HEK293 (cell line): ENCODE results near the gene TOMM5.

Source experiments
- CTCF ChIA-PET: fragments of 350-600 bp; formaldehyde crosslinking; extraction: SDS; loops from one replicate; lab custom pipeline; 2021; ENCODE audit warnings: antibody characterized with exemption; lab: Yijun Ruan, JAX
- POLR2A ChIA-PET: fragments of 300-600 bp; formaldehyde crosslinking; extraction: SDS; loops from one replicate; lab custom pipeline; 2020; ENCODE audit warnings: antibody characterized with exemption, inconsistent platforms; lab: Yijun Ruan, JAX
- H3K27ac ChIP-seq: fragments of 200-500 bp; sonication (Bioruptor generic); 2 replicates; pipeline ENCODE4 v1.5.1; 2014; ENCODE audit warnings: low read depth, low read length, control low read depth, inconsistent platforms; ENCODE audit errors: extremely low read depth
- H3K36me3 ChIP-seq, 2 experiments: fragments of 200-500 bp in 1 of 2; sonication (Bioruptor generic) in 1 of 2; 1 replicate in 1 of 2; 2 replicates in 1 of 2; pipeline ENCODE4 v1.5.1; 2014 to 2017; ENCODE audit warnings: inconsistent platforms in 2 of 2, low read length in 2 of 2; ENCODE audit not compliant: control insufficient read depth in 2 of 2, insufficient read depth in 1 of 2
- H3K4me1 ChIP-seq: fragments of 200-500 bp; sonication (Bioruptor generic); 2 replicates; pipeline ENCODE4 v1.5.1; 2014; ENCODE audit warnings: mild to moderate bottlenecking, low read length, inconsistent platforms; ENCODE audit not compliant: control insufficient read depth, insufficient read depth
- H3K4me3 ChIP-seq: 2 replicates; pipeline ENCODE4 v1.5.1; 2011; ENCODE audit warnings: low read depth, mild to moderate bottlenecking, control low read depth, low read length, moderate library complexity
- H3K9me3 ChIP-seq: fragments of 200-500 bp; sonication (Bioruptor generic); 2 replicates; pipeline ENCODE4 v1.5.1; 2014; ENCODE audit warnings: low read depth, low read length, inconsistent platforms; ENCODE audit not compliant: control insufficient read depth, insufficient read depth
- IKZF3 ChIP-seq: fragments of 450-650 bp; IDR thresholded peaks from 2 replicates; pipeline ENCODE4 v1.5.0; 2018; ENCODE audit warnings: missing biosample characterization, mild to moderate bottlenecking, missing genetic modification characterization, moderate library complexity
- KLF16 ChIP-seq: fragments of 450-650 bp; formaldehyde crosslinking; IDR thresholded peaks from 2 replicates; pipeline ENCODE4 v1.5.1; 2017; ENCODE audit warnings: missing biosample characterization, missing genetic modification characterization
- MZF1 ChIP-seq: fragments of 450-650 bp; formaldehyde crosslinking; IDR thresholded peaks from 2 replicates; pipeline ENCODE4 v1.5.1; 2017; ENCODE audit warnings: missing biosample characterization, missing genetic modification characterization, borderline replicate concordance
- YY1 ChIP-seq: fragments of 450-650 bp; formaldehyde crosslinking; IDR thresholded peaks from 2 replicates; pipeline ENCODE4 v1.5.1; 2018; ENCODE audit warnings: missing biosample characterization, missing genetic modification characterization
- ZFHX2 ChIP-seq: fragments of 450-650 bp; formaldehyde crosslinking; conservative IDR thresholded peaks from 2 replicates; pipeline ENCODE4 v1.5.1; 2016; ENCODE audit warnings: missing biosample characterization, missing genetic modification characterization
- ZFP41 ChIP-seq: fragments of 450-650 bp; formaldehyde crosslinking; IDR thresholded peaks from 2 replicates; pipeline ENCODE4 v1.5.1; 2016; ENCODE audit warnings: missing biosample characterization, missing genetic modification characterization, borderline replicate concordance
- ZNF10 ChIP-seq: fragments of 450-650 bp; formaldehyde crosslinking; IDR thresholded peaks from 2 replicates; pipeline ENCODE4 v1.5.1; 2017; ENCODE audit warnings: missing biosample characterization, missing genetic modification characterization
- ZNF112 ChIP-seq: fragments of 450-650 bp; formaldehyde crosslinking; IDR thresholded peaks from 2 replicates; pipeline ENCODE4 v1.5.0; 2017; ENCODE audit warnings: missing biosample characterization, missing genetic modification characterization
- ZNF138 ChIP-seq: fragments of 450-650 bp; formaldehyde crosslinking; IDR thresholded peaks from 2 replicates; pipeline ENCODE4 v1.5.1; 2016; ENCODE audit warnings: missing biosample characterization, missing genetic modification characterization, borderline replicate concordance
- ZNF211 ChIP-seq: fragments of 450-650 bp; formaldehyde crosslinking; IDR thresholded peaks from 2 replicates; pipeline ENCODE4 v1.5.1; 2016; ENCODE audit warnings: low read depth, missing biosample characterization, missing genetic modification characterization
- ZNF221 ChIP-seq: fragments of 450-650 bp; formaldehyde crosslinking; IDR thresholded peaks from 2 replicates; pipeline ENCODE4 v1.5.1; 2017; ENCODE audit warnings: missing biosample characterization, missing genetic modification characterization, borderline replicate concordance
- ZNF274 ChIP-seq, 2 experiments: fragments of 200-500 bp in 1 of 2; fragments of 450-650 bp in 1 of 2; sonication (Bioruptor generic) in 1 of 2; formaldehyde crosslinking in 1 of 2; IDR thresholded peaks; 2 replicates each; pipeline versions ENCODE4 v1.5.1 to v1.6.1; 2014 to 2016; ENCODE audit warnings: borderline replicate concordance in 1 of 2, inconsistent platforms in 1 of 2, low read length in 1 of 2, missing biosample characterization in 1 of 2, missing genetic modification characterization in 1 of 2
- ZNF394 ChIP-seq: fragments of 450-650 bp; formaldehyde crosslinking; IDR thresholded peaks from 2 replicates; pipeline ENCODE4 v1.5.1; 2016; ENCODE audit warnings: missing biosample characterization, missing genetic modification characterization, mild to moderate bottlenecking, moderate library complexity, borderline replicate concordance
- ZNF426 ChIP-seq: fragments of 450-650 bp; formaldehyde crosslinking; IDR thresholded peaks from 2 replicates; pipeline ENCODE4 v1.5.1; 2017; ENCODE audit warnings: missing biosample characterization, missing genetic modification characterization, mild to moderate bottlenecking, inconsistent platforms, moderate library complexity
- ZNF433 ChIP-seq: fragments of 450-650 bp; formaldehyde crosslinking; IDR thresholded peaks from 2 replicates; pipeline ENCODE4 v1.5.1; 2016; ENCODE audit warnings: missing biosample characterization, missing genetic modification characterization, low read depth
- ZNF549 ChIP-seq: fragments of 450-650 bp; IDR thresholded peaks from 2 replicates; pipeline ENCODE4 v1.5.1; 2018; ENCODE audit warnings: missing biosample characterization, missing genetic modification characterization, mild to moderate bottlenecking, inconsistent platforms, moderate library complexity
- ZNF624 ChIP-seq: fragments of 450-650 bp; formaldehyde crosslinking; IDR thresholded peaks from 2 replicates; pipeline ENCODE4 v1.5.1; 2017; ENCODE audit warnings: missing biosample characterization, missing genetic modification characterization
- ZSCAN16 ChIP-seq: fragments of 450-650 bp; formaldehyde crosslinking; IDR thresholded peaks from 2 replicates; pipeline ENCODE4 v1.5.1; 2016; ENCODE audit warnings: missing biosample characterization, missing genetic modification characterization
- ZSCAN30 ChIP-seq: fragments of 450-650 bp; IDR thresholded peaks from 2 replicates; pipeline ENCODE4 v1.5.1; 2018; ENCODE audit warnings: missing biosample characterization, mild to moderate bottlenecking, missing genetic modification characterization, moderate library complexity
- TF ChIP-seq, protein P1 (sequence below): fragments of 450-650 bp; formaldehyde crosslinking; IDR thresholded peaks from 2 replicates; pipeline ENCODE4 v1.5.1; 2016; ENCODE audit warnings: missing biosample characterization, missing genetic modification characterization
- TF ChIP-seq, protein P2 (sequence below): fragments of 450-650 bp; formaldehyde crosslinking; IDR thresholded peaks from 2 replicates; pipeline ENCODE4 v1.5.1; 2016; ENCODE audit warnings: missing biosample characterization, missing genetic modification characterization
- TF ChIP-seq, protein P3 (sequence below): fragments of 450-650 bp; formaldehyde crosslinking; IDR thresholded peaks from 2 replicates; pipeline ENCODE4 v1.5.1; 2016; ENCODE audit warnings: missing biosample characterization, missing genetic modification characterization
- TF ChIP-seq, protein P4 (sequence below): fragments of 450-650 bp; formaldehyde crosslinking; IDR thresholded peaks from 2 replicates; pipeline ENCODE4 v1.5.1; 2016; ENCODE audit warnings: missing biosample characterization, missing genetic modification characterization, low read depth
- TF ChIP-seq, protein P5 (sequence below): fragments of 450-650 bp; formaldehyde crosslinking; IDR thresholded peaks from 2 replicates; pipeline ENCODE4 v1.5.1; 2016; ENCODE audit warnings: missing biosample characterization, missing genetic modification characterization
- TF ChIP-seq, protein P6 (sequence below): fragments of 450-650 bp; formaldehyde crosslinking; IDR thresholded peaks from 2 replicates; pipeline ENCODE4; 2016; ENCODE audit warnings: missing biosample characterization, missing genetic modification characterization

TOMM5 gene

DNA sequence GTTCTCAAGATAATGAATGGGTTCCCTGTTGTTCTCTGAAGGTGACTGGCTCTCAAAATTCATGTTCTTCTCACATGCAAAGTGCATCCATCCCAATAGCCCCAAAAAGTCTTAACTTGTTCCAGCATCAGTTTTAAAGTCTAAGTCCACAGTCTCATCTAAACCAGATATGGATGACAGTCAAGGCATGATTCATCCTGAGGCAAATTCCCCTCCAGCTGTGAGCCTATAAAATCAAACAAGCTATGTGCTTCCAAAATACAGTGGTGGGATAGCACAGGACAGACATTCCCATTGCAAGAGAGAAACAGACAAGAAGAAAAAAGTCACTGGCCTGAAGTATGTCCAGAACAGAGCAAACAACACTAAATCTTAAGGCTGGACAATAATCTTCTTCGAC is 41.6 kb downstream of the TOMM5 start:
- Histone ChIP-seq H3K4me1 (no peaks in the 10 kb centered on the region), H3K9me3 (no peaks in the 10 kb centered on the region), H3K27ac (no peak overlapping the region), H3K36me3 (no peaks in the 10 kb centered on the region), H3K4me3 (no peak overlapping the region)
- CTCF ChIA-PET = interaction anchor here (1.0 to 1.1 kb wide), 2 partner anchors 23 kb away, joined by 4 read pairs; no protein-coding TSS in a partner anchor
- TF ChIP-seq, protein P1, sequence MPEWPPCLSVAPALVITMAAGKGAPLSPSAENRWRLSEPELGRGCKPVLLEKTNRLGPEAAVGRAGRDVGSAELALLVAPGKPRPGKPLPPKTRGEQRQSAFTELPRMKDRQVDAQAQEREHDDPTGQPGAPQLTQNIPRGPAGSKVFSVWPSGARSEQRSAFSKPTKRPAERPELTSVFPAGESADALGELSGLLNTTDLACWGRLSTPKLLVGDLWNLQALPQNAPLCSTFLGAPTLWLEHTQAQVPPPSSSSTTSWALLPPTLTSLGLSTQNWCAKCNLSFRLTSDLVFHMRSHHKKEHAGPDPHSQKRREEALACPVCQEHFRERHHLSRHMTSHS (tag by site-specific recombination) = no peak
- TF ChIP-seq ZNF112 (tag by site-specific recombination) (no peak), ZFP41 (tag by site-specific recombination) (no peak), ZNF394 (tag by site-specific recombination) (no peak), ZNF433 (tag by site-specific recombination) (no peak), ZNF274 (IDR thresholded peaks at IDR 0.05; ENCODE audit: low read length) (no peak), ZNF274 (tag by site-specific recombination; IDR thresholded peaks at IDR 0.05; ENCODE audit: borderline replicate concordance) (no peak)
- TF ChIP-seq, protein P2, sequence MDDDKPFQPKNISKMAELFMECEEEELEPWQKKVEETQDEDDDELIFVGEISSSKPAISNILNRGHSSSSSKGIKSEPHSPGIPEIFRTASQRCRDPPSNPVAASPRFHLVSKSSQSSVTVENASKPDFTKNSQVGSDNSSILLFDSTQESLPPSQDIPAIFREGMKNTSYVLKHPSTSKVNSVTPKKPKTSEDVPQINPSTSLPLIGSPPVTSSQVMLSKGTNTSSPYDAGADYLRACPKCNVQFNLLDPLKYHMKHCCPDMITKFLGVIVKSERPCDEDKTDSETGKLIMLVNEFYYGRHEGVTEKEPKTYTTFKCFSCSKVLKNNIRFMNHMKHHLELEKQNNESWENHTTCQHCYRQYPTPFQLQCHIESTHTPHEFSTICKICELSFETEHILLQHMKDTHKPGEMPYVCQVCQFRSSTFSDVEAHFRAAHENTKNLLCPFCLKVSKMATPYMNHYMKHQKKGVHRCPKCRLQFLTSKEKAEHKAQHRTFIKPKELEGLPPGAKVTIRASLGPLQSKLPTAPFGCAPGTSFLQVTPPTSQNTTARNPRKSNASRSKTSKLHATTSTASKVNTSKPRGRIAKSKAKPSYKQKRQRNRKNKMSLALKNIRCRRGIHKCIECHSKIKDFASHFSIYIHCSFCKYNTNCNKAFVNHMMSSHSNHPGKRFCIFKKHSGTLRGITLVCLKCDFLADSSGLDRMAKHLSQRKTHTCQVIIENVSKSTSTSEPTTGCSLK (tag by site-specific recombination) = no peak
- POLR2A ChIA-PET = no interaction called here

DNA sequence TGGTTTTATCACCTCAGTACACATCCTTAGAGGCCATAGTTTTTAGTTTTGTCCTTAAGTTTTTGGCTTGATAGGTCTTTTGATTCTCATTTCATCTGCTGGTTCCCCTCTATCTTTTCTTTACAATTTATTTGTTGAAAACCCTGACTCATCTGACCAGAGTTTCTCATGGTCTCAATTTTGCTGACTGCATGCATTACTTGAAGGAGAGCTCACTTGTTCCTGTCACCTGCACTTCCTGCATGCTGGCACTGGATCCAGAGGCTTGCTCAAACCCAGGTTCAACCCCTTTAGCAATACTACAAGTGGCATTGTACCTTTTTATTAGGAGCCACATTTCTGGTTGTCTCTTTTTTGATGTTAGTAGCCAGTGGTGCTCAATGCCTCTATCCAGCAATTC is 42.9 kb downstream of the TOMM5 start:
- ChIA-PET POLR2A (no interaction called here), CTCF (interaction anchor here (0.7 kb wide), 1 partner anchor 25 kb away, joined by 3 read pairs; no protein-coding TSS in a partner anchor)
- TF ChIP-seq, protein P3, sequence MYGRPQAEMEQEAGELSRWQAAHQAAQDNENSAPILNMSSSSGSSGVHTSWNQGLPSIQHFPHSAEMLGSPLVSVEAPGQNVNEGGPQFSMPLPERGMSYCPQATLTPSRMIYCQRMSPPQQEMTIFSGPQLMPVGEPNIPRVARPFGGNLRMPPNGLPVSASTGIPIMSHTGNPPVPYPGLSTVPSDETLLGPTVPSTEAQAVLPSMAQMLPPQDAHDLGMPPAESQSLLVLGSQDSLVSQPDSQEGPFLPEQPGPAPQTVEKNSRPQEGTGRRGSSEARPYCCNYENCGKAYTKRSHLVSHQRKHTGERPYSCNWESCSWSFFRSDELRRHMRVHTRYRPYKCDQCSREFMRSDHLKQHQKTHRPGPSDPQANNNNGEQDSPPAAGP = no peak
- TF ChIP-seq ZNF211 (tag by site-specific recombination) (no peak), ZNF426 (no peak), IKZF3 (tag by site-specific recombination) (no peak), ZSCAN16 (tag by site-specific recombination) (no peak), ZFHX2 (tag by site-specific recombination) (no peak), YY1 (tag by site-specific recombination) (no peak), ZSCAN30 (tag by site-specific recombination) (no peak), MZF1 (tag by site-specific recombination) (no peak), ZNF10 (tag by site-specific recombination) (no peak), ZNF138 (tag by site-specific recombination) (no peak), ZNF624 (tag by site-specific recombination) (no peak), ZNF549 (tag by site-specific recombination) (no peak), ZNF112 (tag by site-specific recombination) (no peak), ZNF221 (tag by site-specific recombination) (no peak), KLF16 (no peak)
- TF ChIP-seq, protein P4, sequence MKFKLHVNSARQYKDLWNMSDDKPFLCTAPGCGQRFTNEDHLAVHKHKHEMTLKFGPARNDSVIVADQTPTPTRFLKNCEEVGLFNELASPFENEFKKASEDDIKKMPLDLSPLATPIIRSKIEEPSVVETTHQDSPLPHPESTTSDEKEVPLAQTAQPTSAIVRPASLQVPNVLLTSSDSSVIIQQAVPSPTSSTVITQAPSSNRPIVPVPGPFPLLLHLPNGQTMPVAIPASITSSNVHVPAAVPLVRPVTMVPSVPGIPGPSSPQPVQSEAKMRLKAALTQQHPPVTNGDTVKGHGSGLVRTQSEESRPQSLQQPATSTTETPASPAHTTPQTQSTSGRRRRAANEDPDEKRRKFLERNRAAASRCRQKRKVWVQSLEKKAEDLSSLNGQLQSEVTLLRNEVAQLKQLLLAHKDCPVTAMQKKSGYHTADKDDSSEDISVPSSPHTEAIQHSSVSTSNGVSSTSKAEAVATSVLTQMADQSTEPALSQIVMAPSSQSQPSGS (tag by site-specific recombination) = no peak
- TF ChIP-seq, protein P5, sequence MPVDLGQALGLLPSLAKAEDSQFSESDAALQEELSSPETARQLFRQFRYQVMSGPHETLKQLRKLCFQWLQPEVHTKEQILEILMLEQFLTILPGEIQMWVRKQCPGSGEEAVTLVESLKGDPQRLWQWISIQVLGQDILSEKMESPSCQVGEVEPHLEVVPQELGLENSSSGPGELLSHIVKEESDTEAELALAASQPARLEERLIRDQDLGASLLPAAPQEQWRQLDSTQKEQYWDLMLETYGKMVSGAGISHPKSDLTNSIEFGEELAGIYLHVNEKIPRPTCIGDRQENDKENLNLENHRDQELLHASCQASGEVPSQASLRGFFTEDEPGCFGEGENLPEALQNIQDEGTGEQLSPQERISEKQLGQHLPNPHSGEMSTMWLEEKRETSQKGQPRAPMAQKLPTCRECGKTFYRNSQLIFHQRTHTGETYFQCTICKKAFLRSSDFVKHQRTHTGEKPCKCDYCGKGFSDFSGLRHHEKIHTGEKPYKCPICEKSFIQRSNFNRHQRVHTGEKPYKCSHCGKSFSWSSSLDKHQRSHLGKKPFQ (tag by site-specific recombination) = no peak
- TF ChIP-seq, protein P6, sequence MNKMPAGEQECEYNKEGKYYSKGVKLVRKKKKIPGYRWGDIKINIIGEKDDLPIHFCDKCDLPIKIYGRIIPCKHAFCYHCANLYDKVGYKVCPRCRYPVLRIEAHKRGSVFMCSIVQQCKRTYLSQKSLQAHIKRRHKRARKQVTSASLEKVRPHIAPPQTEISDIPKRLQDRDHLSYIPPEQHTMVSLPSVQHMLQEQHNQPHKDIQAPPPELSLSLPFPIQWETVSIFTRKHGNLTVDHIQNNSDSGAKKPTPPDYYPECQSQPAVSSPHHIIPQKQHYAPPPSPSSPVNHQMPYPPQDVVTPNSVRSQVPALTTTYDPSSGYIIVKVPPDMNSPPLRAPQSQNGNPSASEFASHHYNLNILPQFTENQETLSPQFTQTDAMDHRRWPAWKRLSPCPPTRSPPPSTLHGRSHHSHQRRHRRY = no peak
- H3K36me3 ChIP-seq = no peaks in the 10 kb centered on the region
- H3K4me3 ChIP-seq = no peak overlapping the region
- no peaks in the 10 kb centered on the region for H3K9me3 ChIP-seq
- no peak overlapping the region for H3K27ac ChIP-seq
- no peaks in the 10 kb centered on the region for H3K4me1 ChIP-seq
